NCI-H524 treated with DMSO at 0.1 percent for 48 hours (cell line): ENCODE data around the gene RNF13.

ENCODE experiments used
- DNase-seq: peaks from one replicate; lab custom pipeline; 2025; lab: John Stamatoyannopoulos, UW

Gene RNF13

GRCh38 chr3:149998946-149999345 is 185.9 kb downstream of the RNF13 start:
- DNase-seq: no peak

- peak; percentile 82 for DNase-seq
Observed at GRCh38 chr3:149999421-149999820, 186.4 kb downstream of the RNF13 start.

GRCh38 chr3:150000641-150001040 is 187.6 kb downstream of the RNF13 start:
- DNase-seq: no peak

GRCh38 chr3:150005243-150006112 is 192.5 kb downstream of the RNF13 start:
- DNase-seq: no peak

GRCh38 chr3:150006794-150007193 is 193.8 kb downstream of the RNF13 start:
- no peak for DNase-seq
